GM13976 (cell line): Measurements from ENCODE around the gene EDEM1.

ENCODE experiments used
- DNase-seq: peaks from one replicate; pipeline ENCODE4 v3.0.0; 2012; ENCODE audit warnings: low spot score
- in situ Hi-C: fragments of 300-500 bp; cut with MboI; formaldehyde crosslinking; loops from one replicate; pipeline ENCODE4 v1.12.0; 2022; ENCODE audit warnings: low sequenced_read_pairs, mixed read lengths, inconsistent platforms; ENCODE audit not compliant: unreplicated experiment
- TF ChIP-seq, protein P1 (sequence below): IDR thresholded peaks from 2 replicates; pipeline ENCODE4 v1.5.1; 2012; ENCODE audit warnings: borderline replicate concordance, mild to moderate bottlenecking; ENCODE audit not compliant: insufficient read depth; ENCODE audit errors: extremely low read depth, missing control alignments, control extremely low read depth

Gene EDEM1

DNA sequence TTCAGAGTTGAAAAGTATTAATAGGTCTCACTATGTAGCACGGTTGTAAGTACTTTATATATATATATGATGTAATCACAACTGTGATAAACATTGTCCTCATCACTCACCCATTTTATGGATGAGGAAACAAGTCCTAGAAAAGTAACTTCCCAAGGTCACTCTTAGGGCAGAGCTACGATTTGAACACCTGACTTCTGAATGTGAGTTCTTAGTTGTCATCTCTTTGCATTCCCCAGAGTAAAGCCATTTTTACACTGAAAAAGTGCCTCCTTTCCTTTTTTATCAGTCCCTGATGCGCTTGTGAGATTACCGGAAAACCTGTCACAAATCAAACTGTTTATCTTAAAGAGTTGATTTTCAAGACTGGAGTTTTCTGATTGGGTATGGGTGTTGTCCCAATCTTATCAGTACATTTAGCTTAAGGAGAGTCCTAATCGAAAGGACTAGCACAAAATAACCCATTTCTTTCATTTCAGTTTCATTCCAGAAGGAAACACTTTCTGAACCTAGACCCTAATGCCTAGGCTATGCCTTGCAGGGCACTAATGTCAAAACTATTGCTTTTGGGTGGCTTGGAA is 2.3 kb upstream of the EDEM1 start:
- in situ Hi-C loops, result no loop called here
- TF ChIP-seq, protein P1, sequence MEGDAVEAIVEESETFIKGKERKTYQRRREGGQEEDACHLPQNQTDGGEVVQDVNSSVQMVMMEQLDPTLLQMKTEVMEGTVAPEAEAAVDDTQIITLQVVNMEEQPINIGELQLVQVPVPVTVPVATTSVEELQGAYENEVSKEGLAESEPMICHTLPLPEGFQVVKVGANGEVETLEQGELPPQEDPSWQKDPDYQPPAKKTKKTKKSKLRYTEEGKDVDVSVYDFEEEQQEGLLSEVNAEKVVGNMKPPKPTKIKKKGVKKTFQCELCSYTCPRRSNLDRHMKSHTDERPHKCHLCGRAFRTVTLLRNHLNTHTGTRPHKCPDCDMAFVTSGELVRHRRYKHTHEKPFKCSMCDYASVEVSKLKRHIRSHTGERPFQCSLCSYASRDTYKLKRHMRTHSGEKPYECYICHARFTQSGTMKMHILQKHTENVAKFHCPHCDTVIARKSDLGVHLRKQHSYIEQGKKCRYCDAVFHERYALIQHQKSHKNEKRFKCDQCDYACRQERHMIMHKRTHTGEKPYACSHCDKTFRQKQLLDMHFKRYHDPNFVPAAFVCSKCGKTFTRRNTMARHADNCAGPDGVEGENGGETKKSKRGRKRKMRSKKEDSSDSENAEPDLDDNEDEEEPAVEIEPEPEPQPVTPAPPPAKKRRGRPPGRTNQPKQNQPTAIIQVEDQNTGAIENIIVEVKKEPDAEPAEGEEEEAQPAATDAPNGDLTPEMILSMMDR, result no peak

DNA sequence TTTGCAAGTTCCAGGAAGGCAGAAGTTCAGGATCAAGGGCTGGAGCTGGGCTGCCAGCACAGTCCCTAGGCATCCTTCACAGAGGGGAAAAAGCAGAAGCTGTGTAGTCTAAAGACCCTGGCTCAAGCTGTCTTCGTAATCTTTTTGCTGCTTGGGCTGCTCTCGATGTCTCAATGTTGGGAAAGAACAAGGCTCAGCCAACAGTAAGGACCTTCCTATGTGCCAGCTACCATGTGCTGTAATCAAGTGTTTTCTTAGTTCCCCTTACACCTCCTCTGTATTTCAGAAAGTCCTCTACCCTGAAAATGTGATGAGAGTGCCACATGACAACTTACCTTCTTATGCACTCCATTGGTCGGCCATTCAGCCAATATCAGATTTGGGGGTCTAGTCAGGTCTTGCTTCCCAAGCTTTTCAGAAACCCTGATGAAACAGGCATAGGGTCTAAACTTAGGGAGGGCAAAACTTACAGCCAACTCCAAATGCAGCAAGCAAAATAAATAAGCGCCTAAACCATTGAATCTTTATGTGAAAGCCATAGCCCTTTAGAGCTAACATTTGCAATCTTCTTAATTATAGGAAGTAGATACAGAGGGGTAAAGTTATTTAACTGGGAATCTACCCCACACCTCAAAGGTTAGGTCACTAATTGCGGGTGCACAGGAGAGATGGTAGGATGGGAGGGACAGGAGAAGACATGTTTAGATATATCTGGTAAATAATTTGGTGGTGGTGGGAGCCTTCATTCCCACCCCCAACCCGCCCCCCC is 1.2 kb upstream of the EDEM1 start:
- TF ChIP-seq, protein P1, result no peak
- DNase-seq, result peak; percentile 53
- in situ Hi-C loops, result no loop called here

More for the DNA sequence above, 2.3 kb upstream of the EDEM1 start:
- DNase-seq, result no peak

DNA sequence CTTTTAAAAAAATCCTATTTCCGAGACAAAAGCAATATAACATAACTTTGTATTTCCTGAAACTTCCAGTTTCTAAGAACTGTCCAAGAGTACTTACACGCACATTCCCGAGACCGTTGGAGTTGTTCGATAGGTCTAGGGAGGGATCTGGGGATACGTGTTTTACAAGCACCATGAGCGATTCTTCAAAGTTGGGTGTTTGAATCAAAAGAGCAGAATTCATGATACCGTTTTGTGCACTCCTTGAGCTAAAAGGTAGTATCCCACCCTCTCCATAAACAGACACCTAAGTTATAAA is 700 bp upstream of the EDEM1 start:
- in situ Hi-C loops, result no loop called here
- no peak for DNase-seq
- TF ChIP-seq, protein P1, result no peak

DNA sequence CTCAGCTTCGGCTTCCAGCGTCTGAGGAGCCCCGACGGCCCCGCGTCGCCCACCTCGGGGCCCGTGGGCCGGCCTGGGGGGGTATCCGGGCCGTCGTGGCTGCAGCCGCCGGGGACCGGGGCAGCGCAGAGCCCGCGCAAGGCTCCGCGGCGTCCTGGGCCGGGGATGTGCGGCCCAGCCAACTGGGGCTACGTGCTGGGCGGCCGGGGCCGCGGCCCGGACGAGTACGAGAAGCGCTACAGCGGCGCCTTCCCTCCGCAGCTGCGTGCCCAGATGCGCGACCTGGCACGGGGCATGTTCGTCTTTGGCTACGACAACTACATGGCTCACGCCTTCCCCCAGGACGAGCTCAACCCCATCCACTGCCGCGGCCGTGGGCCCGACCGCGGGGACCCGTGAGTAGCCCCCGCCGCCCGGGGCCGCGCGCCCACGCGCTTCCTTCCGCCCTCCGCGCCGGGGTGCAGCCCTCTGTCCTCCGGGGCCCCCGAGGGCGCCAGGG is 462 bp downstream of the EDEM1 start:
- in situ Hi-C loops, result no loop called here
- TF ChIP-seq, protein P1, result no peak
- DNase-seq, result peak; percentile 52

DNA sequence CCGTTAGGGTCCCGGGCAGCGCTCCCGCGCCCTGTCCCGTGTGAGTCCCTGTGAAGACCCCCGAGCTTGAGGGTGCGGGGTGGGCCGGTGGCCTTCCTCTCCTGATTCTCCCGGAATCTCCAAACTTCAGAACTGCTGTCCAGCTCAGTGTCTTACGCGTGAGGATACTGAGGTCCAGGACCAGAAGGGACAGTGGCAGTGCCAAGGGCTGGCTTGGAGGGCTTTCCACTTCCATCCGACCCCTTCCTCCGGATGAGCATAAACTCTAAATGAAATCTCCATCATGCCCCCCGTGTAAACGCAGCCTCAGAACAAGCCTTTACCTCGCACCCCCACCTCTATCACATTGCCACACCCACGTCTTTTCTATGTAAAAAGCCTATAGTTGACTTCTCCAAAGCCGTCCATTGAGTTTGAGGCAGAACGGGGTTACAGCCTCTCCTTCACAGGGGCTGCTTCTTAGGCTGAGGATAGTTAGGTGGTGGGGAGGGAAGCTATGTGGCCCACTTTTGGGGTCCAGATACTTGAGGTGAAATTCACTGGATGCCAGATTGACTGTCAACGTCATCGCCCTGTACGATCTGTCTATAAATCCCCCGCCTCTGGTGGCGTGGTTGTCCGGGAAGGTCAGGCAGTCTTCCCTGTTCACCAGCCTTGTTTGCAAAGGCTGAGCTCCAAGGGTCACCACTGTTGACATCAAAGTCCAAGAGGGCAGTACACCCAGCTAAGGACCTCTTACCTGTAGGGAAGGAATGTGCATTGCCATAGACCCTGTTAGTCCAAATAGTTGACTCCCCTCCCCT is 1.1 kb downstream of the EDEM1 start:
- in situ Hi-C loops, result no loop called here
- TF ChIP-seq, protein P1, result no peak
- DNase-seq, result peak; percentile 34

DNA sequence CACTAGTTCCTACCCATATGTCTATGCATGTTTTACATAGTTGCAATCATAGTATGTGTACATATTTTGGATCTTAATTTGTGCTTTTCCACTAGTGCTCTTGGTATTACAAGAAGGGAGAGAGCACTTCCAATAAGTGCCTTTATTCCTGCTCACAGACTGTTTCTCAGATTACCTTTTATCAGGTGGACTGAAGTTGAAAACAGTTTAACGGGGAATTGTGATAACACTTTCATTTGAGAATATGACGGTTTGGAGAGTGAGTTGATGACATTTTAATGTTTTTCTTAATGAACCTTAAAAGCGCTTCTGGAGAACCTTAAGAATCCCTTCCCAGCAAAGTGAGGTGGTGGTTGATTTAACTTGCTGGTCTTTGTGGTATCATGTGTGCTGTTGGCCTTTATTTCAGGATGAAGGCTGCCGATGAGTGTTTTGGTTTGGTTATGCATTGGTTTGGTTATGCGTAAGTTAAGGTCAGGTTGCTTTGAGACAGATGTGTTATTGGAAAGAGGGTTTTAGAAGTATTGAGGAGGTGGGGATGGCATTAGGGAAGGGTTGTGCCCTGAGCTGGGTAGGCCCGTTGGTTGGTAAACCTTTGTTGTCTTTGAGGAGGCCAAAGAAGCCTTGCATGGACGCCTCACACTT is 2.8 kb downstream of the EDEM1 start:
- DNase-seq, result no peak
- TF ChIP-seq, protein P1, result no peak
- in situ Hi-C loops, result no loop called here
